Measurements from ENCODE around the gene PROKR1.

DNA sequence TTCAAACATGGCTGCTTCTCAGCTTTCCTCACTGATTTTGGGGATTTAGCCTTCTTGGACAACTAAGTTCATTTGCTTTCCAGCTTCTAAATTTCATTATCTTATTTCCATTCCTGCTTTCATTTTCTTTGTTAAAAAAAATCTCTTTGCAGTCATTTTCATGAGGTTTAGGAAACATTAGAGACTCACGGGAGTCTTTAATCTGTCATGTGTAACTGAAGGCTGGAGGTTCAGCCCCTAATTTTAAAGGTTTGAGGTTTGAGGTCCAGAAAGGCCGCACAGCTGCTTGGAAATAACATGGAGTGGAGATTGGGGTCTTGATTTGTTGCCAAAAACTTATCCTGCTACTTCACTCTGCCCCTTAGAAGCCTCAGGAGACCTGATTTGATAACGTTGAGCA lies 30.3 kb downstream of the PROKR1 start:
- TF ChIP-seq POLR2A (IDR thresholded peaks at IDR 0.05) = no peak
- TF ChIP-seq, protein P1, sequence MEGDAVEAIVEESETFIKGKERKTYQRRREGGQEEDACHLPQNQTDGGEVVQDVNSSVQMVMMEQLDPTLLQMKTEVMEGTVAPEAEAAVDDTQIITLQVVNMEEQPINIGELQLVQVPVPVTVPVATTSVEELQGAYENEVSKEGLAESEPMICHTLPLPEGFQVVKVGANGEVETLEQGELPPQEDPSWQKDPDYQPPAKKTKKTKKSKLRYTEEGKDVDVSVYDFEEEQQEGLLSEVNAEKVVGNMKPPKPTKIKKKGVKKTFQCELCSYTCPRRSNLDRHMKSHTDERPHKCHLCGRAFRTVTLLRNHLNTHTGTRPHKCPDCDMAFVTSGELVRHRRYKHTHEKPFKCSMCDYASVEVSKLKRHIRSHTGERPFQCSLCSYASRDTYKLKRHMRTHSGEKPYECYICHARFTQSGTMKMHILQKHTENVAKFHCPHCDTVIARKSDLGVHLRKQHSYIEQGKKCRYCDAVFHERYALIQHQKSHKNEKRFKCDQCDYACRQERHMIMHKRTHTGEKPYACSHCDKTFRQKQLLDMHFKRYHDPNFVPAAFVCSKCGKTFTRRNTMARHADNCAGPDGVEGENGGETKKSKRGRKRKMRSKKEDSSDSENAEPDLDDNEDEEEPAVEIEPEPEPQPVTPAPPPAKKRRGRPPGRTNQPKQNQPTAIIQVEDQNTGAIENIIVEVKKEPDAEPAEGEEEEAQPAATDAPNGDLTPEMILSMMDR (IDR thresholded peaks at IDR 0.05) = no peak
